SK-N-SH treated with all-trans-retinoic acid at 6 μM for 48 hours (cell line): Measurements from ENCODE around the gene SYNE2.

Source experiments
- ARNTL ChIP-seq: fragments of 450-650 bp; formaldehyde crosslinking; IDR thresholded peaks from 2 replicates; pipeline ENCODE4 v1.5.0; 2020; ENCODE audit warnings: low read depth, mild to moderate bottlenecking, moderate library complexity, borderline replicate concordance
- CSDC2 ChIP-seq: fragments of 250-450 bp; sonication (Bioruptor Pico); IDR thresholded peaks from 2 replicates; pipeline ENCODE4 v1.5.0; 2020; ENCODE audit warnings: mild to moderate bottlenecking, moderate library complexity
- GLIS3 ChIP-seq: fragments of 250-450 bp; sonication (Bioruptor Pico); IDR thresholded peaks from 2 replicates; pipeline ENCODE4 v1.5.0; 2020; ENCODE audit warnings: mild to moderate bottlenecking, moderate library complexity
- POU6F1 ChIP-seq: fragments of 250-450 bp; sonication (Bioruptor Pico); IDR thresholded peaks from 2 replicates; pipeline ENCODE4 v1.8.0; 2021; ENCODE audit warnings: low read depth, mild to moderate bottlenecking, moderate library complexity, borderline replicate concordance
- ZFP30 ChIP-seq: fragments of 450-650 bp; formaldehyde crosslinking; IDR thresholded peaks from 2 replicates; pipeline ENCODE4 v1.5.0; 2022; ENCODE audit warnings: mild to moderate bottlenecking, moderate library complexity
- TF ChIP-seq, protein P1 (sequence below): fragments of 250-450 bp; sonication (Bioruptor Pico); IDR thresholded peaks from 2 replicates; pipeline ENCODE4 v1.8.0; 2020; ENCODE audit warnings: mild to moderate bottlenecking, moderate library complexity, borderline replicate concordance
- TF ChIP-seq, protein P2 (sequence below): fragments of 250-450 bp; sonication (Bioruptor Pico); IDR thresholded peaks from 2 replicates; pipeline ENCODE4 v1.5.1; 2020; ENCODE audit warnings: low read depth, mild to moderate bottlenecking, moderate library complexity

DNA sequence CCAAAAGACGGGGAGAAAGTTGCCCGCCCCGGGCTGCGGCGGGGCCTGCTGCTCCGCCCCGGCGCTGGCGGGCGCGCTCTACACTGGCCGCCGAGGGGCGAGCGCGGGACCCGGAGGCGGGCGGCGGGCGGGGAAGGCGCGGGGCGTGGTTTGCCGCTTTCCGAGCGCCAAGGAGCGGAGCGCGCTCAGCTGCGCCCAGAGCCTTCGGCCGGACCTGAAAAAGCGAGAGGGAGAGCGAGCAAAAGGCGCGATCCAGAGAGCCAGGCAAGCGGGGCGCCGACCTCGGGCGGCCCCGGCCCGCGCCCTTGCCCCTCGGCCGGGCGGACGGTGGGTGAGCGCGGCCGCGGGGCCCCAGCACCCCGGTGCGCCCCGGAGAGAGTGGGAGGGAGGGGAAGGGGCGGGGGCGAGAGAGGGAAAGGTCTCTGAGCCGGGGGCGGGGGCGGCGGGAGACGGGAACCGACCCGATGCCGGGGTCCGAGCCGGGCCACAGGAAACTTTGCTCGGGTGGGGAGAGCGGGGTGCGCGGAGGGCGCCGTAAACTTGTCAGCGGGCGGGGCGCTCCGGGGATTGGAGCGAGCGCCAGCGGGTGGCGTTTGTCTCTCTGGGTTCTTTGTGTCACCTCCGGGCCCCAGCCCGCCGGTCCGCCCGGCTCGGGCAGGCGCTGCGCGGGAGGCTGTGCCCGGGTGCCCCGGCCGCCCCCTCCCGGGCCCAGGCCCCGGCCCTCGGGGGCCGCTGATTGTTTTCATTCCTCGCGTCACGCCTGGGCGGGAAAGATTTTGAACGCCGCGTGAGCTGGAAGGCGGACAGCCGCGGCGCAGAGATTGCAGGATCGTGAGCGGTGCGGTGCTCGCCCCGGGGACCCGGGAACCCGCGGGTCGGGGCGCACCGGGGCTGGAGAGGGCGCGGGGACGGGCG, at the start of gene SYNE2:
- TF ChIP-seq POU6F1 (CRISPR knock-in tag) (no peak), ZFP30 (CRISPR knock-in tag) (no peak), ARNTL (CRISPR knock-in tag) (no peak), CSDC2 (CRISPR knock-in tag) (no peak), GLIS3 (no peak)
- TF ChIP-seq, protein P1, sequence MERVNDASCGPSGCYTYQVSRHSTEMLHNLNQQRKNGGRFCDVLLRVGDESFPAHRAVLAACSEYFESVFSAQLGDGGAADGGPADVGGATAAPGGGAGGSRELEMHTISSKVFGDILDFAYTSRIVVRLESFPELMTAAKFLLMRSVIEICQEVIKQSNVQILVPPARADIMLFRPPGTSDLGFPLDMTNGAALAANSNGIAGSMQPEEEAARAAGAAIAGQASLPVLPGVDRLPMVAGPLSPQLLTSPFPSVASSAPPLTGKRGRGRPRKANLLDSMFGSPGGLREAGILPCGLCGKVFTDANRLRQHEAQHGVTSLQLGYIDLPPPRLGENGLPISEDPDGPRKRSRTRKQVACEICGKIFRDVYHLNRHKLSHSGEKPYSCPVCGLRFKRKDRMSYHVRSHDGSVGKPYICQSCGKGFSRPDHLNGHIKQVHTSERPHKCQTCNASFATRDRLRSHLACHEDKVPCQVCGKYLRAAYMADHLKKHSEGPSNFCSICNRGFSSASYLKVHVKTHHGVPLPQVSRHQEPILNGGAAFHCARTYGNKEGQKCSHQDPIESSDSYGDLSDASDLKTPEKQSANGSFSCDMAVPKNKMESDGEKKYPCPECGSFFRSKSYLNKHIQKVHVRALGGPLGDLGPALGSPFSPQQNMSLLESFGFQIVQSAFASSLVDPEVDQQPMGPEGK (CRISPR knock-in tag), result no peak
- TF ChIP-seq, protein P2, sequence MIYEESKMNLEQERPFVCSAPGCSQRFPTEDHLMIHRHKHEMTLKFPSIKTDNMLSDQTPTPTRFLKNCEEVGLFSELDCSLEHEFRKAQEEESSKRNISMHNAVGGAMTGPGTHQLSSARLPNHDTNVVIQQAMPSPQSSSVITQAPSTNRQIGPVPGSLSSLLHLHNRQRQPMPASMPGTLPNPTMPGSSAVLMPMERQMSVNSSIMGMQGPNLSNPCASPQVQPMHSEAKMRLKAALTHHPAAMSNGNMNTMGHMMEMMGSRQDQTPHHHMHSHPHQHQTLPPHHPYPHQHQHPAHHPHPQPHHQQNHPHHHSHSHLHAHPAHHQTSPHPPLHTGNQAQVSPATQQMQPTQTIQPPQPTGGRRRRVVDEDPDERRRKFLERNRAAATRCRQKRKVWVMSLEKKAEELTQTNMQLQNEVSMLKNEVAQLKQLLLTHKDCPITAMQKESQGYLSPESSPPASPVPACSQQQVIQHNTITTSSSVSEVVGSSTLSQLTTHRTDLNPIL (CRISPR knock-in tag), result no peak
